NCI-H2029 treated with DMSO at 0.1 percent for 48 hours (cell line): ENCODE measurements around the gene CETP.
"Not testable (repeated sequence)": the region's sequence is repeated elsewhere in the genome, so short reads cannot be mapped to it uniquely, and the experiment has no call there.

Experiments used
- DNase-seq: peaks from one replicate; lab custom pipeline; 2025; lab: John Stamatoyannopoulos, UW

CETP gene

DNA sequence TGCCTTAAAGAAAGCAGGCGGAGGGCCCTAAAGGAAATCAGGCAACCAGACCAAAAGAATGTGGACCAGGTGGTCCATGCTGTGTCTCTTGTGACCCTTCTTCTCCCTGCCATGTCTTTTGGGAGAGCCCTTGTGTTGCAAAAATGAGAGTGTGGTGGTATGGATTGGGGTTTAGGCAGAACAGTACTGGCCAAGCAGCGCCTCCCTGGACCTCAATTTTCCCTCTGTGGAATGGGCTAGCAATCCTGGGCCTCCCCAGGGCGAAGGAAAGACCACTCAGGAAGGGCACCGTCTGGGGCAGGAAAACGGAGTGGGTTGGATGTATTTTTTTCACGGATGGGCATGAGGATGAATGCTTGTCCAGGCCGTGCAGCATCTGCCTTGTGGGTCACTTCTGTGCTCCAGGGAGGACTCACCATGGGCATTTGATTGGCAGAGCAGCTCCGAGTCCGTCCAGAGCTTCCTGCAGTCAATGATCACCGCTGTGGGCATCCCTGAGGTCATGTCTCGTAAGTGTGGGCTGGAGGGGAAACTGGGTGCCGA is 20.1 kb downstream of the CETP start:
- DNase-seq, result no peak

GRCh38 chr16:56982695-56983094 is 20.9 kb downstream of the CETP start:
- DNase-seq, result no peak

GRCh38 chr16:56983211-56983751 is 21.5 kb downstream of the CETP start:
- no peak for DNase-seq

DNA sequence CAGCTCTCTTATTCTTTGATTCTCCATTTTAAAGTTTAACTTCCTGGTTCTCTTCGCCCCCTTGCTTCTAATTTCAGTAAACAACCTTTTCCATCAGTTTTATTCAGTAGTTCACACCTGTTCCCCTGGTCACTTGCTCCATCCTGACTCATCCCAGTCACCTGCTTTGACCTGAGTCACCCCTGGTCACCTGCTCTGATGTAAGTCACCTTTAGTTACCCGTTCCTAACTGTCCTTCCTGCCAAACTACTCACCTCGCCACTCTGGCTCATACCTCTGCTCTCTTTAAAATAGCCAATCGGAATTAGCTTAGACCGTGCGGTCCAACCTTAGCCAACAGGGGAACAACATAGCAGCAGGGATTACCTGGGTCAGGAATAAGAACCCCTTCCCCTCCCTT is 22.9 kb downstream of the CETP start:
- no peak for DNase-seq

GRCh38 chr16:56985288-56985961 is 23.7 kb downstream of the CETP start:
- no peak for DNase-seq

GRCh38 chr16:56985962-56986360 is 24.2 kb downstream of the CETP start:
- no peak for DNase-seq

DNA sequence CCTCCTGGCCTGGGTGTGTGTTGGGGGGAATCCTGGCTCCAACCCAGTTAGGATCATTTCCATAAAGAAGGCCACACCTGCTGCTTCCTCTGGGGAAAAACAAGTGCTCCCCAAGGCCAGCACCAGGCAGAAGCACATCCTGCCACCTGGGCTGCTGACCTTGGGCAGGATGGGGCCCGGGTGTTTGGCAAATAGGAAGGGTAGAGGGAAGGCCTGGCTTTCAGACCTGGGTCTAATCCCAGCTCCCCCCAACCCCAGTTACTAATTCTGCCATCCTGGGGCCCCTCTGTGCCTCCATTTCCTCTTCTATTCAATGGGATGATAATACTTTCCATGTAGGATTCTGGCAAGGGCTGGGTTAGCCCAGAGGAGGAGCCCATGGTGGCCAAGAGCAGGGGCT is 24.6 kb downstream of the CETP start:
- DNase-seq, result no peak

- DNase-seq, result not testable (repeated sequence)
Measured at GRCh38 chr16:56986908-56987307, 25.2 kb downstream of the CETP start.

GRCh38 chr16:56987692-56988091 is 25.9 kb downstream of the CETP start:
- no peak for DNase-seq

DNA sequence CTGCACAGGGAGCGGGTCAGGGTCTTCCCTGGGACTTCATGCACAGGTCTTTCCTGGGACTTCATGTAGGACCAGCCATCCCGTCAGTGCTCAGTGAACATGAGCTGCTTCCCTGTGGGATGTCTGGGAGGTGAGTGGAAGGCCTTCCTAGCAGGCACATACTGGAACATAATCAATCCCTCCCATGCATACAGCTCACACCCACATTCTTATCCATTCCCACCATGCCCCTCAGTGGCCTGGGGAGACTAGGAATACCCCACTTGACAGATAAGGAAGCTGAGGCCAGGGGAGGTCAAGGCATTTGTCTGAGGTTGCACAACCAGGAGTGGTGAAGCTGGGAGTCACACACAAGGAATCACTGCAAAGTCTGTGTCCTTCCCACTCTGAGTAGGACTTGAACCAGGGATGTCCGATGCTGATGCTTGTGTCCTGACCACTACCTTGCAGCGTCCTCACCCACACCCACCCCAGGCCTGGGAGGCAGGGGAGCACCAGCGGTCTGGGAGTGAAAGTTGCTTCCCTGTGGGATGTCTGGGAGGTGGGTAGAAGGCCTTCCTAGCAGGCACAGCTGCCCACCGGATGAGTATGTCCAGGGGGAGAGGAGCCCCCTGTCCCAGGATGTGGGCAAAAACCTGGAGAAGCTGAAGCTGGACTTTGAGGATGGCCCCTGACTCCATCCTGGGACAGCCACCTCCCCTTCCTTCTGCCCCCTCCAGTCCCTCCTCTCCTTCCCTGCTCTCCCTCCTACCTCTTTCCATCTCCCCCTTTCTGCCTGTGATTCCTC is 26.6 kb downstream of the CETP start:
- DNase-seq, result no peak

DNA sequence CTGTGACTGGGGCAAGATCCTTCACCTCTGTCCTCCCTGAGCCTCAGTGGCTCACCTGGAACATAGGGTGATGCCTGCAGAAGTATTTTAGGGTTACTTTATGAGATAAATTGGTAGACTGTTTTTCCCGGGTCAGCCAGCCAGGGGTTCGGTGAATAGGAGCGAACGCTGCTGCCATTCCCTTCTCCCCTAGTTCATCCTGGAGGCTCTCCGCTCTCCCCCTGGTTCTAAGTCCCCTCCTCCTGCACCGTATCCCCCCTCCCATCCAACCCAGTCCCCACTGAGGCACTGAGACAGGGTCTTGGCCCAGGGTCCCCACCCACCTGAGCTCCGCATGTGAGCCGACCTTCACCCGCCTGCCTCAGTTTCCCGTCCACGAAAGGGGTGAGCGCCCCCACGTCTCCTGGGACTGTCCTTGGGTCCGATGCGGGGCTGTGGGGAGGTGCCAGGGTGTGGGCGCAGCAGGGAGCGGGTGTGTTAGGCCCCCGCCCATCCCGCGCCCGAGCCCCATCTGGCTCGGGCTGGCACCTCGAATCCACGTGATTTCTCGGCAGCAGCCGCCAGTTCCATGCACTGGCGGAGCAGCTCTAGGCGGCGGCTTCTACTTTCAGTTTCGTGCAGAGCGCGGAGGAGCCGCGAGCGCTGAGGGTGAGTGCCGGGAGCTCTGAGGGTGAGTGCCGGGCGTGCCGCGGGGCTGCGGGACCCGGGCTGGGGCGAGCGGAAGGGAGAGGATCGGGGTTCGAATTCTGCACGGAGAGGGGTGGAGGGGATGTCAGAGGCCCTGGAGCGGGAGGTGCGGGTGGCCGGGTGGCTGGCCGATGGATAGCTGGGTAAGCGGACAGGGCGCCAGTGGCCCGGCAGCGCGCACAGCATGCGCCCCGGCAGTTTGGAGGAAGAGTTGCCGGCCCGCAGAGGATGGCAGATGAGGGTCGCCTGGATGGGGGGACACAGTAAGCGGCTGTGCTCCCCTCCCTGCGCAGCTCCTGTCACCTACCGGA is 27.5 kb downstream of the CETP start, which contains the start of gene NLRC5:
Gene NLRC5 (plus strand): TSS at position 610 of the 998 bp plus-strand sequence. CDS start 31,156 bp downstream, outside the sequence.
- DNase-seq, result no peak

- no peak for DNase-seq
Measured at GRCh38 chr16:56989988-56990387, 28.2 kb downstream of the CETP start.

- DNase-seq, result no peak
Measured at GRCh38 chr16:56990407-56991286, 28.9 kb downstream of the CETP start.

DNA sequence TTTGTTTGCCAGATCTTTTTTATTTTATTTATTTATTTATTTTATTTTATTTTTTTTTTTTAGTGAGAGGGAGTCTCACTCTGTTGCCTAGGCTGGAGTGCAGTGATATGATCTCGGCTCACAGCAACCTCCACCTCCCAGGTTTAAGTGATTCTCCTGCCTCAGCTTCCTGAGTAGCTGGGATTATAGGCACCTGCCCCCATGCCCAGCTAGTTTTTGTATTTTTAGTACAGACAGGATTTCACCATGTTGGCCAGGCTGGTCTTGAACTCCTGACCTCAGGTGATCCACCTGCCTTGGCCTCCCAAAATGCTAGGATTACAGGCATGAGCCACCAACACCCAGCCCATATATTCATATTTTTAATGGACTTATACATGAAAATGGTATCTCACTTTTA is 30.7 kb downstream of the CETP start:
- DNase-seq, result not testable (repeated sequence)

DNA sequence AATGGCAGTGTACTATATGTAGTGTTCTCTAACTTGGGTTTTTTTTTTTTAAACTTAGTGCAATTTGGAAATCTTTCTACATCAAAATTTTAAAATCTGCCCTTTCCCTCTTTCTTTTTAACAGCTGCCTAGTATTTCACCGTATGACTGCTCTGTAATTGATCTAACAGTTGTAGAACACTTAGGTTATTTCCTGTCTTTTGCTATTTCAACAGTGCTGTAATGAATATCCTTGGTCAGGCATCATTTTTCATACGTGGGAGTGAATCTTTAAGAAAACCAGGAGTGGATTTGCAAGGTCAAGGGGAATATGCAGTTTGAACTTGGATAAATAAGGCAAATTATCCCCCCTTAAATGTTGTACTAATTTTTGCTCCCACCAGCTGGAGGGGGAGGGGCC is 31.5 kb downstream of the CETP start:
- DNase-seq, result no peak

DNA sequence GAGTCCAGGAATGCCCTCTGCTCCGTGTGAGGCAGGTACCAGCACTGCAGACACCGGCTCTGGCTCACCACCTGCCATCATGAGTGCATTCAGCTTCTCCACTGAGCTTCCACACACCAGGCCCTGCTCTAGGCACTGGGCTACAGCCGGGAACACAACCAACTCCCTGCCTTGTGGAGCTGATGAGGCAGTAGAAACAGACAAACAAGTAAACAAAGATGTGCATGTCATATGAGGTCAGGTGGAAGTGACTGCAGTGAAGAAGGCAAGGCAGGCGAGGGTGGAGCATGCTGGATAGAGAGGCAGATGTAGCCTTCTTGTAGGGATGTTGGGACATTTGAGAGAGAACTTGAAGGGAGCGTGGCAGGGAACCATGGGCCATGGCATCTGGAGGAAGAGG is 32.6 kb downstream of the CETP start:
- no peak for DNase-seq

DNA sequence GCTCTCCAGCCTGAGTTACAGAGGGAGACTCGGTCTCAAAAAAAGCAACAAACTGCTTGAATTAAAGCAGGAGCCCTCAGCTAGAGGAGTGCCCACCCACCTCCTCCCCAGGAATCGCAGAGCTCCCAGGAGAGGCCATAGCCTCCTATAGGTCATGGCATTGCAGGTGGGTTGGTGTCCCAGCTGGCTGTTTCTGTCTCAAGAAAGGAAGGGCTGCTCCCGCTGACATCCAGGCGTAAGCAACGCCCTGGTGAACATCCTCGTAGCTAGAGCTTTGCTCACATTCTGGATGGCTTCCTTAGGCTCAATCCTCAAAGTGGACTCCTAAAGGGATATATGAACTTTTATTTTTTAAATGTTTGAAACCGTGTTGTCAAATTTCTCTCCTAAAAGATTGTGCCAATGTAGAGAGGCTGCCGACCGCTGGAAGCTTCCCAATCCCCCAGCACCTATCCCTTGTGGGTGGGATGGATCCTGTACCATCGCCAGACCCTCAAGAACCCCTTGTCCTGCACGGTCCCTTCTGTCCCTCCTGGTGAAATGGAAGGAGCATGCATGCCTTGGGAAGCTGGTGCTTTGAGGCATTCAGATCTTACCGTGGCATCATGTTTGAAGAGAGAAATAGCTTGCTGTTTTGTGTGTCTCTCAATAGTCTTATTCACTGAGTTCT is 33.5 kb downstream of the CETP start:
- no peak for DNase-seq

- no peak for DNase-seq
Measured at GRCh38 chr16:56997264-56997663, 35.5 kb downstream of the CETP start.

DNA sequence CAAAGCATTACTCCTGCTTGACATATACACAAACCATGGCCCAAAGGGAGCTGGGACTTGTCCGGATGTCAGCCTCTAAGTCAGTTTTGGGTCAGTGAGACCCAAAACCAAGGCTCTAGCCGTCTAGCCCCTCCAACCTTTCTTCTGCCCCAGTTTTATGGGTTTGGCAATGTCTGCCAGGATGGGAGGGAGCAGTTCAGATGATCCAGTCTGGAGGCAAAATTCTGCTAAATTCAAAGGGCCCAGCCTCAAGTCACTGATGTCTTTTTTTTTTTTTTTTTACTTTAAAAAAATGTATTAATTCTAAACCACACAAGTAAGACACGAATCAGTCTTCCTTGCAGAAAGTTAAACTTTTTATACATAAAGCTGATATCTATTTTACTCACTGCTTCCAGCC is 36.2 kb downstream of the CETP start:
- no peak for DNase-seq

- DNase-seq, result no peak
Measured at GRCh38 chr16:56998352-56998751, 36.6 kb downstream of the CETP start.
